HepG2 (cell line): Measurements from ENCODE around the gene PEX11A. TPM values are rescaled to one million over a fixed set of nuclear protein-coding genes. Genes with fewer than 3 reads are reported as not detected.

Experiments used
- AGO2 ChIP-seq: fragments of 200-400 bp; formaldehyde crosslinking; optimal IDR thresholded peaks from 2 replicates; pipeline ENCODE3; 2017; ENCODE audit warnings: mild to moderate bottlenecking, low read depth, low read length, moderate library complexity
- CBX1 ChIP-seq: IDR thresholded peaks from one replicate; pipeline ENCODE4 v1.6.1; 2016; ENCODE audit warnings: antibody characterized with exemption, low read depth
- EHMT2 ChIP-seq: fragments of 200-600 bp; sonication (generic); IDR thresholded peaks from 2 replicates; pipeline ENCODE4 v1.7.0; 2017; ENCODE audit warnings: antibody characterized with exemption, low read depth, low read length, borderline replicate concordance
- HHEX ChIP-seq: IDR thresholded peaks from 2 replicates; pipeline ENCODE4 v1.6.1; 2016; ENCODE audit warnings: control low read depth
- HMGXB4 ChIP-seq, 2 experiments: sonication (generic) in 1 of 2; formaldehyde crosslinking in 1 of 2; IDR thresholded peaks; 2 replicates each; pipeline versions ENCODE4 v1.4.0 to v1.6.1; 2018 to 2020; ENCODE audit warnings: missing genetic modification reagents in 2 of 2, borderline replicate concordance in 1 of 2, low read depth in 1 of 2, mild to moderate bottlenecking in 1 of 2, missing biosample characterization in 1 of 2
- MAX ChIP-seq: IDR thresholded peaks from 2 replicates; pipeline ENCODE4 v1.6.1; 2012; ENCODE audit warnings: inconsistent platforms
- MED13 ChIP-seq: sonication (generic); formaldehyde crosslinking; IDR thresholded peaks from 2 replicates; pipeline ENCODE4 v1.5.0; 2020; ENCODE audit warnings: missing genetic modification reagents
- NCOA1 ChIP-seq: sonication (generic); formaldehyde crosslinking; IDR thresholded peaks from 2 replicates; pipeline ENCODE4 v1.9.0; 2021; ENCODE audit warnings: missing genetic modification reagents
- NCOA2 ChIP-seq: sonication (generic); formaldehyde crosslinking; IDR thresholded peaks from 2 replicates; pipeline ENCODE4 v1.8.0; 2022; ENCODE audit warnings: inconsistent platforms
- PRDM4 ChIP-seq: sonication (generic); formaldehyde crosslinking; IDR thresholded peaks from 2 replicates; pipeline ENCODE4 v1.9.0; 2021; ENCODE audit warnings: missing genetic modification reagents, borderline replicate concordance
- SOX6 ChIP-seq, 2 experiments: fragments of 450-650 bp in 1 of 2; sonication (generic) in 1 of 2; formaldehyde crosslinking in 1 of 2; IDR thresholded peaks; 2 replicates each; pipeline versions ENCODE4 v1.4.0 to v1.6.1; 2017 to 2020; ENCODE audit warnings: antibody characterized with exemption in 1 of 2, mild to moderate bottlenecking in 1 of 2, missing genetic modification reagents in 1 of 2
- SP5 ChIP-seq: IDR thresholded peaks from 2 replicates; pipeline ENCODE4 v1.6.1; 2016; ENCODE audit warnings: low read depth, borderline replicate concordance
- STAG1 ChIP-seq: sonication (generic); formaldehyde crosslinking; IDR thresholded peaks from 2 replicates; pipeline ENCODE4 v1.4.0; 2020; ENCODE audit warnings: missing genetic modification reagents
- THAP9 ChIP-seq: sonication (generic); formaldehyde crosslinking; IDR thresholded peaks from 2 replicates; pipeline ENCODE4; 2020; ENCODE audit warnings: missing genetic modification reagents, mild to moderate bottlenecking, borderline replicate concordance
- YY1 ChIP-seq: IDR thresholded peaks from 2 replicates; pipeline ENCODE4 v1.6.1; 2011; ENCODE audit warnings: low read length, low read depth, moderate library complexity, mild to moderate bottlenecking; ENCODE audit not compliant: insufficient read depth, insufficient replicate concordance
- ZNF225 ChIP-seq: sonication (generic); formaldehyde crosslinking; IDR thresholded peaks from 2 replicates; pipeline ENCODE4 v1.4.0; 2020; ENCODE audit warnings: mild to moderate bottlenecking, missing genetic modification reagents
- ZNF740 ChIP-seq: sonication (generic); formaldehyde crosslinking; IDR thresholded peaks from 2 replicates; pipeline ENCODE4 v1.4.0; 2020; ENCODE audit warnings: missing genetic modification reagents
- ZNF800 ChIP-seq: sonication (generic); formaldehyde crosslinking; IDR thresholded peaks from 2 replicates; pipeline ENCODE4 v1.4.0; 2020; ENCODE audit warnings: missing genetic modification reagents
- polyA plus RNA-seq, 8 experiments: library from polyadenylated mRNA; depleted of rRNA in 3 of 8; stranded (reverse) in 7 of 8; unstranded in 1 of 8; fragments of >200 nt; fragmentation: Illumina TruSeq in 4 of 8; extraction: Trizol in 4 of 8; gene quantifications; 2 replicates each; pipeline versions ENCODE4 v1.2.1 to v1.2.3, GENCODE V29; 2011 to 2016; ENCODE audit warnings: low read depth in 4 of 8, missing spikeins in 1 of 8, mixed read lengths in 1 of 8; ENCODE audit not compliant: insufficient read depth in 1 of 8
- total RNA-seq, 5 experiments: library from RNA; depleted of rRNA; stranded (reverse); fragments of >200 nt; fragmentation: Illumina TruSeq; extraction: Trizol; gene quantifications; 2 replicates each; pipeline ENCODE4 v1.2.3, GENCODE V29; 2016; ENCODE audit warnings: low read depth in 1 of 5

Gene PEX11A
- total and polyA plus RNA-seq, 2 of the 13 experiments (the other 11 are each of a cell fraction or from before 2014, with no cell fraction given) = 9.9 to 15.1 TPM

GRCh38 chr15:89647191-89647851 is 43.2 kb downstream of the PEX11A start (continued):
- TF ChIP-seq EHMT2 (no peak), HMGXB4 (CRISPR knock-in tag; IDR thresholded peaks at IDR 0.05; ENCODE audit: borderline replicate concordance in 1 of 2, low read depth in 1 of 2) (0 out of 4 replicates have a peak, but pooled peaks of 1 of the 2 experiments have one; percentile 41), MAX (peak; percentile 21; the same call in 1 of the 2 replicates), SOX6 (IDR thresholded peaks at IDR 0.05) (no peak), SOX6 (CRISPR knock-in tag; IDR thresholded peaks at IDR 0.05) (no peak), ZNF800 (CRISPR knock-in tag) (no peak), ZNF225 (CRISPR knock-in tag) (no peak), STAG1 (CRISPR knock-in tag) (peak; percentile 63), NCOA1 (CRISPR knock-in tag) (no peak), PRDM4 (CRISPR knock-in tag) (no peak), YY1 (peak; percentile 53), MED13 (CRISPR knock-in tag) (no peak), THAP9 (no peak), ZNF740 (CRISPR knock-in tag) (0 out of 2 replicates have a peak, but pooled peaks have one; percentile 31), AGO2 (peak; percentile 21), NCOA2 (CRISPR knock-in tag) (no peak), HHEX (CRISPR knock-in tag) (no peak), SP5 (CRISPR knock-in tag) (no peak), CBX1 (peak; percentile 50)
